ENCODE results near the gene TMEM47. TPM values are rescaled to one million over a fixed set of nuclear protein-coding genes. Genes with fewer than 3 reads are reported as not detected.

Gene TMEM47
- total RNA-seq (2012; rRNA removed): 105 and 134 TPM in 2 replicates
- 41.0 and 51.5 TPM in 2 replicates for polyA plus RNA-seq (2012; rRNA removed)
- polyA plus RNA-seq (2012; cell fraction: cytosol; rRNA removed): 23.8 and 24.8 TPM in 2 replicates
- polyA plus RNA-seq (2012; cell fraction: nucleus; rRNA removed; ENCODE audit: low replicate concordance): 9.3 and 20.3 TPM in 2 replicates
- percentile 95 among the genes with signal in this experiment for Bru-seq, nascent RNA
- percentile 95 among the genes with signal in this experiment for BruChase-seq, experiment 1, labeled RNA remaining after a 6-hour chase
- percentile 91 among the genes with signal in this experiment for BruChase-seq, experiment 2, labeled RNA remaining after a 2-hour chase
- long read RNA-seq, full-length matches to known transcripts: 416 of 448 reads
- long read RNA-seq, partial matches to known transcripts: 2 of 448 reads
- long read RNA-seq, other reads (novel, unspliced or antisense): 30 of 448 reads

DNA sequence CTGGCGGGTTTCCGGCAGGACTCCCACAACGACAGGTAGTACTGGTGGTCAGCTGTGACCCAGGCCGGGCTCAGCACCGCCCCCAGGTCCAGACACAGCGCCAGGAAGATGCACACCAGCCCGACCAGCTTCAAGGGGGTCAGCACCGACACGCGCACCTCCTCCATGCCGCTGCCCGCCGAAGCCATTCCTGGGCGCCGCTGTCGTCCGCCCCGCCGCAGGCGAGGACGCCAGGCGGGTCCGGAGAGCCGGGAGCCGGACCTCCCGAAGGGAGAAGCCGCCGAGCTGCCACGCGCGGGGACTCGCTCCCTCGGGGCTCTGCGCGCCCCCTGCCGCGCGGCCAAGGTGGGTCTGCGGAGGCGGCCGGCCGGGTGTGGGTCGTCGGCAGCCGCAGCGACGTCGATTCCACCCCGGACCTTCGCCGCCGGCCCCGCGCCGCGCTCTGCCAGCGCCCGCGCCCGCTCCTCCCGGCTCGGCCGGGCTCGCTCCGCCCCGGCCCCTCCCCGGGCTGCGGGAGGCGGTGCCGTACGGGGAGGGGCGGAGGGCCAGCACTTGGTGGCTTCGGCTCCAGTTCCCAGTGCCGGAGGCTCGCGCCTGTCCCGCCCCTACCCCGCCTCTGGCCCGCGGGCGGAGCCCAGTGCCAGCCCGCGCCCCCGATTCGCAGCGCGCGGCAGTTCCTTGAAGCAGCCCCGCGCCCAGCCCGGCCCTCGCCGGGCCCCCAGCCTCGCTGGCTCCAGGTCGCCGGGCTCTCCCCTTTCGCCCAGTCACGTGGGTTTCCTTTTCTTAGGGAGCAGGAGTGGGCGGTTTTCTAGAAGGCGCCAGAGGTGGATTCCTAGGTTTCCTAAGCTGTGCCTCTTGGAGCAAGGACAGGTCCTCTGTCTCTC lies at the start of gene TMEM47:
TSS of gene TMEM47 (minus strand) at position 444 of the 884 bp plus-strand sequence. CDS start at position 188, 256 bp downstream.
- peak within 1 kb of the TSS; percentile 22; the same call in 1 of the 2 replicates for H3K23ac ChIP-seq (ENCODE audit: low read depth, low read length)
- H3K27ac ChIP-seq (ENCODE audit: insufficient read depth, low read length): peak within 1 kb of the TSS; percentile 90
- intact Hi-C loops (cut with micrococcal nuclease) (loop anchor here (2.0 to 10.0 kb wide), 3 partner anchors 122 to 218 kb away; no protein-coding TSS in a partner anchor), in situ Hi-C loops (cut with MboI; ENCODE audit: low sequenced_read_pairs) (no loop called here), dilution Hi-C loops (cut with HindIII; ENCODE audit: low sequenced_read_pairs, unreplicated experiment) (no loop called here)
- H3K14ac ChIP-seq (replicated peaks; ENCODE audit: low read depth, low read length): peak within 1 kb of the TSS; percentile 53; the same call in 1 of the 2 replicates
- ChIA-PET CTCF (interaction anchor here (0.5 kb wide), 1 partner anchor 1074 kb away, joined by 3 read pairs; no protein-coding TSS in a partner anchor), POLR2A (ENCODE audit: unreplicated experiment) (no interaction called here)
- no peaks in the 10 kb centered on the region for H3K9me1 ChIP-seq (ENCODE audit: insufficient read depth, low read length)
- DNase-seq (peak; percentile 70), ATAC-seq (ENCODE audit: low read depth) (peak; percentile 95)
- peak within 1 kb of the TSS; percentile 22 for H3K4ac ChIP-seq (ENCODE audit: low read depth, low read length)
- peaks cover 7% of the 10 kb centered on the region; the same call in 1 of the 2 replicates for H4K20me1 ChIP-seq (ENCODE audit: insufficient read depth, low read length)
- H4K8ac ChIP-seq (ENCODE audit: low read depth in 2 of 2, low read length in 2 of 2): peak within 1 kb of the TSS in 1 of 2 experiments; percentile 46; a peak in 3 of 4 replicates
- H2AFZ ChIP-seq (replicated peaks; ENCODE audit: low read length, poor library complexity): peak within 1 kb of the TSS; percentile 81
- no peaks in the 10 kb centered on the region for H3K4me1 ChIP-seq (ENCODE audit: control insufficient read depth, insufficient read depth, low read length)
- TF ChIP-seq MXI1 (IDR thresholded peaks at IDR 0.05; ENCODE audit: borderline replicate concordance, low read depth, low read length): peak; percentile 6; the same call in 1 of the 2 replicates
- TF ChIP-seq POLR2A (IDR thresholded peaks at IDR 0.05; ENCODE audit: low read depth, low read length): peak; percentile 81
- TF ChIP-seq MAFK (IDR thresholded peaks at IDR 0.05; ENCODE audit: low read depth, low read length): no peak
- peak; percentile 67; the same call in 1 of the 2 replicates for TF ChIP-seq MAZ (IDR thresholded peaks at IDR 0.05; ENCODE audit: borderline replicate concordance, low read depth, low read length)
- TF ChIP-seq, protein P1, sequence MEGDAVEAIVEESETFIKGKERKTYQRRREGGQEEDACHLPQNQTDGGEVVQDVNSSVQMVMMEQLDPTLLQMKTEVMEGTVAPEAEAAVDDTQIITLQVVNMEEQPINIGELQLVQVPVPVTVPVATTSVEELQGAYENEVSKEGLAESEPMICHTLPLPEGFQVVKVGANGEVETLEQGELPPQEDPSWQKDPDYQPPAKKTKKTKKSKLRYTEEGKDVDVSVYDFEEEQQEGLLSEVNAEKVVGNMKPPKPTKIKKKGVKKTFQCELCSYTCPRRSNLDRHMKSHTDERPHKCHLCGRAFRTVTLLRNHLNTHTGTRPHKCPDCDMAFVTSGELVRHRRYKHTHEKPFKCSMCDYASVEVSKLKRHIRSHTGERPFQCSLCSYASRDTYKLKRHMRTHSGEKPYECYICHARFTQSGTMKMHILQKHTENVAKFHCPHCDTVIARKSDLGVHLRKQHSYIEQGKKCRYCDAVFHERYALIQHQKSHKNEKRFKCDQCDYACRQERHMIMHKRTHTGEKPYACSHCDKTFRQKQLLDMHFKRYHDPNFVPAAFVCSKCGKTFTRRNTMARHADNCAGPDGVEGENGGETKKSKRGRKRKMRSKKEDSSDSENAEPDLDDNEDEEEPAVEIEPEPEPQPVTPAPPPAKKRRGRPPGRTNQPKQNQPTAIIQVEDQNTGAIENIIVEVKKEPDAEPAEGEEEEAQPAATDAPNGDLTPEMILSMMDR (conservative IDR thresholded peaks at IDR 0.05; ENCODE audit: low read depth, low read length): no peak
- TF ChIP-seq, protein P2, sequence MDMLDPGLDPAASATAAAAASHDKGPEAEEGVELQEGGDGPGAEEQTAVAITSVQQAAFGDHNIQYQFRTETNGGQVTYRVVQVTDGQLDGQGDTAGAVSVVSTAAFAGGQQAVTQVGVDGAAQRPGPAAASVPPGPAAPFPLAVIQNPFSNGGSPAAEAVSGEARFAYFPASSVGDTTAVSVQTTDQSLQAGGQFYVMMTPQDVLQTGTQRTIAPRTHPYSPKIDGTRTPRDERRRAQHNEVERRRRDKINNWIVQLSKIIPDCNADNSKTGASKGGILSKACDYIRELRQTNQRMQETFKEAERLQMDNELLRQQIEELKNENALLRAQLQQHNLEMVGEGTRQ (IDR thresholded peaks at IDR 0.05; ENCODE audit: low read depth, low read length): peak; percentile 60
- no peak for TF ChIP-seq RAD21 (IDR thresholded peaks at IDR 0.05; ENCODE audit: low read length)
- no peaks in the 10 kb centered on the region for H3K36me3 ChIP-seq (ENCODE audit: control insufficient read depth, insufficient read depth, low read length)
- no peaks in the 10 kb centered on the region for H3K27me3 ChIP-seq (ENCODE audit: control insufficient read depth, insufficient read depth, low read length)
- peak within 1 kb of the TSS; percentile 86 for H3K9ac ChIP-seq (ENCODE audit: low read depth, low read length)
- no peak within 1 kb of the TSS for H2BK15ac ChIP-seq (ENCODE audit: low read depth, low read length)
- peak within 1 kb of the TSS; percentile 54; the same call in 1 of the 2 replicates for H2BK120ac ChIP-seq (ENCODE audit: low read depth, low read length)
- H4K5ac ChIP-seq (ENCODE audit: low read depth, low read length): peak within 1 kb of the TSS; percentile 64; the same call in 1 of the 2 replicates
- peak within 1 kb of the TSS; percentile 71; the same call in 1 of the 2 replicates for H3K56ac ChIP-seq (ENCODE audit: extremely low read depth, insufficient read depth, low read length)
- H3K4me3 ChIP-seq (ENCODE audit: insufficient read depth, low read depth, low read length): peak within 1 kb of the TSS; percentile 99
- 24% methylated on average over 39 of the region's 100 CpGs; no CpG with 5 or more reads in 1 of the 2 experiments for WGBS, 2 experiments (ENCODE audit: extremely low coverage in 2 of 2, insufficient read length in 1 of 2)
- H3K4me2 ChIP-seq (ENCODE audit: low read depth, low read length): peak within 1 kb of the TSS; percentile 97
- H4K91ac ChIP-seq (ENCODE audit: insufficient read depth, low read depth, low read length): peak within 1 kb of the TSS; percentile 30; the same call in 1 of the 2 replicates
- no TSS peak for BruUV-seq (replicated peaks)
- no peaks in the 10 kb centered on the region for H3K9me3 ChIP-seq (ENCODE audit: control insufficient read depth, insufficient read depth, low read length)
- H2BK20ac ChIP-seq (ENCODE audit: low read depth, low read length): no peak within 1 kb of the TSS; the same call in 1 of the 2 replicates
- no peaks in the 10 kb centered on the region for H3K79me1 ChIP-seq (ENCODE audit: low read depth in 1 of 2, low read length in 2 of 2)
- peak within 1 kb of the TSS; percentile 40; the same call in 1 of the 2 replicates for H2AK5ac ChIP-seq (ENCODE audit: low read depth, low read length)
- H3K18ac ChIP-seq (ENCODE audit: low read depth, low read length): peak within 1 kb of the TSS; percentile 61
- peak within 1 kb of the TSS; percentile 73 for H2AK9ac ChIP-seq (replicated peaks; ENCODE audit: low read depth, low read length, poor library complexity)
- H2BK5ac ChIP-seq (ENCODE audit: low read depth, low read length, poor library complexity, severe bottlenecking): peak within 1 kb of the TSS; percentile 61

Data from IMR-90 (cell line).